ENCODE measurements around the gene NUP160. TPM values are rescaled to one million over a fixed set of nuclear protein-coding genes. Genes with fewer than 3 reads are reported as not detected.
A peak's percentile ranks its signal among the peaks of the same experiment; 100 is the strongest.

The NUP160 gene
- total RNA-seq, 4 donors from 2014 or later = 36.5 to 53.6 (median 39.7) TPM

- Histone ChIP-seq H3K27ac (no peak overlapping the region), H3K4me1 (peaks cover 7 to 13% of the 10 kb centered on the region in 2 donors), H3K36me3 (no peaks in the 10 kb centered on the region), H3K4me3 (replicated peaks in 1 of 3) (no peak overlapping the region), H3K9me3 (no peaks in the 10 kb centered on the region), H3K27me3 (no peaks in the 10 kb centered on the region)
- no peak for TF ChIP-seq POLR2A (IDR thresholded peaks at IDR 0.05)
- no peak for TF ChIP-seq CTCF (IDR thresholded peaks at IDR 0.05)
- no peak for DNase-seq
- 60% methylated on average over 1 of the region's 1 CpG for WGBS, 2 donors
- intact Hi-C loops (cut with DNase I) = loop anchor here (10.0 kb wide), 1 partner anchor 254 kb away; no protein-coding TSS in a partner anchor
Observed at GRCh38 chr11:47850337-47850736, 2.2 kb upstream of the NUP160 start.

- peak overlapping the region; percentile 82 to 98 (median 94) for H3K27ac ChIP-seq
- H3K4me3 ChIP-seq (replicated peaks in 1 of 3) = peak overlapping the region; percentile 53 to 79 (median 57)
- intact Hi-C loops (cut with DNase I) = no loop called here
- H3K9me3 ChIP-seq = no peaks in the 10 kb centered on the region
- TF ChIP-seq POLR2A (IDR thresholded peaks at IDR 0.05) (no peak), CTCF (IDR thresholded peaks at IDR 0.05) (peak in 1 of 6 experiments; percentile 18)
- DNase-seq = peak in 1 of 2 donors; percentile 18
- 1 to 5% methylated on average over 14 of the region's 14 CpGs for WGBS, 2 donors
- no peaks in the 10 kb centered on the region for H3K27me3 ChIP-seq
- peaks cover 17 to 18% of the 10 kb centered on the region in 2 donors for H3K4me1 ChIP-seq
- no peaks in the 10 kb centered on the region for H3K36me3 ChIP-seq
Observed at GRCh38 chr11:47848700-47849155, 578 bp upstream of the NUP160 start.

- Histone ChIP-seq H3K4me1 (peaks cover 17 to 24% of the 10 kb centered on the region in 2 donors), H3K4me3 (replicated peaks in 1 of 3) (peak overlapping the region; percentile 53 to 79 (median 57)), H3K27ac (peak overlapping the region; percentile 82 to 98 (median 94)), H3K9me3 (no peaks in the 10 kb centered on the region), H3K36me3 (peaks cover 0 to 4% of the 10 kb centered on the region in 2 donors), H3K27me3 (no peaks in the 10 kb centered on the region)
- 2 to 5% methylated on average over 8 of the region's 8 CpGs for WGBS, 2 donors
- no peak for DNase-seq
- intact Hi-C loops (cut with DNase I) = no loop called here
- TF ChIP-seq CTCF (IDR thresholded peaks at IDR 0.05) (no peak), POLR2A (IDR thresholded peaks at IDR 0.05) (no peak)
Observed at GRCh38 chr11:47847537-47847891, 636 bp downstream of the NUP160 start.

GRCh38 chr11:47846998-47847397 is 1.2 kb downstream of the NUP160 start:
- DNase-seq = no peak
- Histone ChIP-seq H3K4me1 (peaks cover 17 to 24% of the 10 kb centered on the region in 2 donors), H3K9me3 (no peaks in the 10 kb centered on the region), H3K27me3 (no peaks in the 10 kb centered on the region), H3K36me3 (peaks cover 0 to 9% of the 10 kb centered on the region in 2 donors), H3K27ac (no peak overlapping the region), H3K4me3 (replicated peaks in 1 of 3) (no peak overlapping the region)
- TF ChIP-seq CTCF (IDR thresholded peaks at IDR 0.05) (no peak), POLR2A (IDR thresholded peaks at IDR 0.05) (no peak)
- intact Hi-C loops (cut with DNase I) = no loop called here
- 69 to 77% methylated on average over 4 of the region's 4 CpGs for WGBS, 2 donors

GRCh38 chr11:47843361-47844055 is 4.6 kb downstream of the NUP160 start:
- Histone ChIP-seq H3K27me3 (no peaks in the 10 kb centered on the region), H3K4me1 (peaks cover 17 to 20% of the 10 kb centered on the region in 2 donors), H3K36me3 (peaks cover 24 to 36% of the 10 kb centered on the region in 2 donors), H3K4me3 (replicated peaks in 1 of 3) (no peak overlapping the region), H3K9me3 (no peaks in the 10 kb centered on the region), H3K27ac (peak overlapping the region in 1 of 3 donors; percentile 55)
- DNase-seq = no peak
- intact Hi-C loops (cut with DNase I) = no loop called here
- 59 to 69% methylated on average over 7 of the region's 7 CpGs for WGBS, 2 donors
- TF ChIP-seq CTCF (IDR thresholded peaks at IDR 0.05) (no peak), POLR2A (IDR thresholded peaks at IDR 0.05) (no peak)

Measured in thyroid gland (tissue), 4 donors.